ENCODE results near the gene ACMSD.
"Not testable (repeated sequence)": the region's sequence is repeated elsewhere in the genome, so short reads cannot be mapped to it uniquely, and the experiment has no call there.

ACMSD gene

GRCh38 chr2:134847582-134847981, 9.2 kb downstream of the ACMSD start:
- not testable (repeated sequence) for DNase-seq

- DNase-seq: no peak
Measured at GRCh38 chr2:134852518-134852917, 14.1 kb downstream of the ACMSD start.

GRCh38 chr2:134855709-134856108, 17.3 kb downstream of the ACMSD start:
- DNase-seq: no peak

- DNase-seq: no peak
Measured at GRCh38 chr2:134858245-134858644, 19.8 kb downstream of the ACMSD start.

- DNase-seq: no peak
Measured at GRCh38 chr2:134861173-134861572, 22.8 kb downstream of the ACMSD start.

- no peak for DNase-seq
Measured at GRCh38 chr2:134862069-134862468, 23.7 kb downstream of the ACMSD start.

- no peak for DNase-seq
Measured at GRCh38 chr2:134862674-134863073, 24.3 kb downstream of the ACMSD start.

GRCh38 chr2:134863446-134863845, 25.0 kb downstream of the ACMSD start:
- no peak for DNase-seq

- no peak for DNase-seq
Measured at GRCh38 chr2:134865067-134865787, 26.8 kb downstream of the ACMSD start.

- DNase-seq: no peak
Measured at GRCh38 chr2:134866498-134867099, 28.2 kb downstream of the ACMSD start.

GRCh38 chr2:134869946-134870736, 31.7 kb downstream of the ACMSD start:
- peak in 6 of 51 donors; percentile 1 to 24 (median 10) for DNase-seq

- no peak for DNase-seq
Measured at GRCh38 chr2:134873152-134873551, 34.7 kb downstream of the ACMSD start.

GRCh38 chr2:134875309-134875708, 36.9 kb downstream of the ACMSD start:
- DNase-seq: no peak

GRCh38 chr2:134882773-134883172, 44.4 kb downstream of the ACMSD start:
- DNase-seq: no peak

GRCh38 chr2:134883552-134884293, 45.3 kb downstream of the ACMSD start:
- no peak for DNase-seq

GRCh38 chr2:134884435-134884834, 46.0 kb downstream of the ACMSD start:
- DNase-seq: no peak

- no peak for DNase-seq
Measured at GRCh38 chr2:134892282-134893035, 54.0 kb downstream of the ACMSD start.

GRCh38 chr2:134897932-134898331, 59.5 kb downstream of the ACMSD start:
- DNase-seq: no peak

- no peak for DNase-seq
Measured at GRCh38 chr2:134899204-134899603, 60.8 kb downstream of the ACMSD start.

GRCh38 chr2:134900151-134900550, 61.7 kb downstream of the ACMSD start:
- no peak for DNase-seq

GRCh38 chr2:134903701-134904100, 65.3 kb downstream of the ACMSD start:
- not testable (repeated sequence) for DNase-seq
